ENCODE data around the gene TGM1. TPM values are rescaled to one million over a fixed set of nuclear protein-coding genes. Genes with fewer than 3 reads are reported as not detected.

The TGM1 gene
- total and polyA plus RNA-seq, 2 donors (not counting 1 experiment from before 2014, with no cell fraction given): 0.83 to 1.4 TPM

GRCh38 chr14:24285351-24285750 is 22.4 kb upstream of the TGM1 start:
- H3K36me3 ChIP-seq (ENCODE audit: control insufficient read depth, insufficient read depth, low read length): no peaks in the 10 kb centered on the region
- H2AFZ ChIP-seq (ENCODE audit: low read length): no peak overlapping the region
- TF ChIP-seq EZH2 (IDR thresholded peaks at IDR 0.05; ENCODE audit: low read length, missing control alignments) (no peak), CTCF (conservative IDR thresholded peaks at IDR 0.05 in 1 of 2, IDR thresholded peaks at IDR 0.05 in 1 of 2; ENCODE audit: low read depth in 1 of 2, low read length in 2 of 2) (no peak)
- H3K79me2 ChIP-seq (ENCODE audit: control insufficient read depth, insufficient read depth, low read length): no peaks in the 10 kb centered on the region
- H3K27ac ChIP-seq (ENCODE audit: insufficient read depth, low read length): no peak overlapping the region
- no peak overlapping the region for H3K4me3 ChIP-seq (replicated peaks in 1 of 4; ENCODE audit: control extremely low read depth in 1 of 4, insufficient read depth in 1 of 4, low read depth in 3 of 4, low read length in 4 of 4)
- no peaks in the 10 kb centered on the region for H4K20me1 ChIP-seq (ENCODE audit: control insufficient read depth, extremely low read depth, insufficient read depth, low read length)
- H3K4me2 ChIP-seq (ENCODE audit: extremely low read depth, insufficient read depth, low read length): no peak overlapping the region
- no peaks in the 10 kb centered on the region for H3K9me3 ChIP-seq (ENCODE audit: control insufficient read depth, insufficient read depth, low read depth, low read length)
- H3K27me3 ChIP-seq (ENCODE audit: control insufficient read depth, insufficient read depth, low read length): no peaks in the 10 kb centered on the region
- H3K9ac ChIP-seq (ENCODE audit: insufficient read depth, low read length): no peak overlapping the region
- peak in 1 of 2 donors; percentile 49 for DNase-seq (ENCODE audit: low read depth in 2 of 2)
- no peaks in the 10 kb centered on the region for H3K4me1 ChIP-seq (ENCODE audit: control insufficient read depth, extremely low read depth, insufficient read depth, low read length)

- no peaks in the 10 kb centered on the region for H3K36me3 ChIP-seq (ENCODE audit: control insufficient read depth, insufficient read depth, low read length)
- no peak overlapping the region for H3K27ac ChIP-seq (ENCODE audit: insufficient read depth, low read length)
- no peaks in the 10 kb centered on the region for H3K9me3 ChIP-seq (ENCODE audit: control insufficient read depth, insufficient read depth, low read depth, low read length)
- H3K4me3 ChIP-seq (replicated peaks in 1 of 4; ENCODE audit: control extremely low read depth in 1 of 4, insufficient read depth in 1 of 4, low read depth in 3 of 4, low read length in 4 of 4): no peak overlapping the region
- no peaks in the 10 kb centered on the region for H4K20me1 ChIP-seq (ENCODE audit: control insufficient read depth, extremely low read depth, insufficient read depth, low read length)
- H3K27me3 ChIP-seq (ENCODE audit: control insufficient read depth, insufficient read depth, low read length): no peaks in the 10 kb centered on the region
- H3K79me2 ChIP-seq (ENCODE audit: control insufficient read depth, insufficient read depth, low read length): no peaks in the 10 kb centered on the region
- no peak for DNase-seq (ENCODE audit: low read depth in 2 of 2)
- H3K4me2 ChIP-seq (ENCODE audit: extremely low read depth, insufficient read depth, low read length): no peak overlapping the region
- H2AFZ ChIP-seq (ENCODE audit: low read length): no peak overlapping the region
- no peak overlapping the region for H3K9ac ChIP-seq (ENCODE audit: insufficient read depth, low read length)
- H3K4me1 ChIP-seq (ENCODE audit: control insufficient read depth, extremely low read depth, insufficient read depth, low read length): no peaks in the 10 kb centered on the region
- TF ChIP-seq CTCF (conservative IDR thresholded peaks at IDR 0.05 in 1 of 2, IDR thresholded peaks at IDR 0.05 in 1 of 2; ENCODE audit: low read depth in 1 of 2, low read length in 2 of 2): no peak
- no peak for TF ChIP-seq EZH2 (IDR thresholded peaks at IDR 0.05; ENCODE audit: low read length, missing control alignments)
Observed at GRCh38 chr14:24284501-24285035, 21.6 kb upstream of the TGM1 start.

- Histone ChIP-seq H4K20me1 (ENCODE audit: control insufficient read depth, extremely low read depth, insufficient read depth, low read length) (no peaks in the 10 kb centered on the region), H2AFZ (ENCODE audit: low read length) (no peak overlapping the region), H3K9ac (ENCODE audit: insufficient read depth, low read length) (no peak overlapping the region), H3K79me2 (ENCODE audit: control insufficient read depth, insufficient read depth, low read length) (no peaks in the 10 kb centered on the region), H3K4me2 (ENCODE audit: extremely low read depth, insufficient read depth, low read length) (no peak overlapping the region), H3K9me3 (ENCODE audit: control insufficient read depth, insufficient read depth, low read depth, low read length) (no peaks in the 10 kb centered on the region), H3K27ac (ENCODE audit: insufficient read depth, low read length) (no peak overlapping the region), H3K27me3 (ENCODE audit: control insufficient read depth, insufficient read depth, low read length) (no peaks in the 10 kb centered on the region), H3K4me3 (replicated peaks in 1 of 4; ENCODE audit: control extremely low read depth in 1 of 4, insufficient read depth in 1 of 4, low read depth in 3 of 4, low read length in 4 of 4) (no peak overlapping the region), H3K36me3 (ENCODE audit: control insufficient read depth, insufficient read depth, low read length) (no peaks in the 10 kb centered on the region), H3K4me1 (ENCODE audit: control insufficient read depth, extremely low read depth, insufficient read depth, low read length) (no peaks in the 10 kb centered on the region)
- TF ChIP-seq EZH2 (IDR thresholded peaks at IDR 0.05; ENCODE audit: low read length, missing control alignments) (no peak), CTCF (conservative IDR thresholded peaks at IDR 0.05 in 1 of 2, IDR thresholded peaks at IDR 0.05 in 1 of 2; ENCODE audit: low read depth in 1 of 2, low read length in 2 of 2) (no peak)
- no peak for DNase-seq (ENCODE audit: low read depth in 2 of 2)
Observed at GRCh38 chr14:24283796-24284460, 21.0 kb upstream of the TGM1 start.
